Inflammatory macrophage treated with lipopolysaccharide for 4 hours (primary cell): ENCODE measurements around the gene LY6G5B.

Experiments
- DNase-seq: peaks from one replicate; pipeline ENCODE4 v3.0.0-alpha.2; 2020

The LY6G5B gene

GRCh38 chr6:31663126-31663960, 6.4 kb upstream of the LY6G5B start:
- peak; percentile 74 for DNase-seq

GRCh38 chr6:31663961-31664789, 5.6 kb upstream of the LY6G5B start:
- DNase-seq: no peak

- DNase-seq: peak; percentile 97
Observed at GRCh38 chr6:31664790-31665500, 4.8 kb upstream of the LY6G5B start, which contains the start of gene GPANK1. GPANK1 (minus strand) TSS chr6:31664997; CDS start chr6:31664478, 519 bp downstream.

- DNase-seq: peak; percentile 98
Observed at GRCh38 chr6:31665501-31666336, 4.1 kb upstream of the LY6G5B start, which contains the start of gene CSNK2B. CSNK2B (plus strand) TSS chr6:31666080; CDS start chr6:31666832, 752 bp downstream.

GRCh38 chr6:31666337-31666965, 3.3 kb upstream of the LY6G5B start:
- DNase-seq: peak; percentile 72

GRCh38 chr6:31676322-31676903, 6.6 kb downstream of the LY6G5B start:
- DNase-seq: no peak

- no peak for DNase-seq
Observed at GRCh38 chr6:31676904-31677303, 7.1 kb downstream of the LY6G5B start.

GRCh38 chr6:31677955-31678354, 8.2 kb downstream of the LY6G5B start:
- no peak for DNase-seq

GRCh38 chr6:31680226-31681134, 10.7 kb downstream of the LY6G5B start, which contains the start of gene LY6G5C:
LY6G5C (minus strand) TSS chr6:31681067; CDS start chr6:31680373, 694 bp downstream.
- peak; percentile 69 for DNase-seq

GRCh38 chr6:31681135-31681671, 11.4 kb downstream of the LY6G5B start:
- peak; percentile 39 for DNase-seq

- DNase-seq: no peak
Observed at GRCh38 chr6:31683591-31683990, 13.8 kb downstream of the LY6G5B start.

GRCh38 chr6:31686483-31686882, 16.7 kb downstream of the LY6G5B start:
- DNase-seq: no peak

GRCh38 chr6:31687321-31687720, 17.5 kb downstream of the LY6G5B start:
- no peak for DNase-seq

- DNase-seq: no peak
Observed at GRCh38 chr6:31687860-31688693, 18.3 kb downstream of the LY6G5B start.

- peak; percentile 31 for DNase-seq
Observed at GRCh38 chr6:31689249-31690110, 19.7 kb downstream of the LY6G5B start.

- peak; percentile 16 for DNase-seq
Observed at GRCh38 chr6:31690231-31691077, 20.7 kb downstream of the LY6G5B start.

- DNase-seq: no peak
Observed at GRCh38 chr6:31691078-31691463, 21.3 kb downstream of the LY6G5B start.
